Measurements from ENCODE around the gene DUSP18.

DNA sequence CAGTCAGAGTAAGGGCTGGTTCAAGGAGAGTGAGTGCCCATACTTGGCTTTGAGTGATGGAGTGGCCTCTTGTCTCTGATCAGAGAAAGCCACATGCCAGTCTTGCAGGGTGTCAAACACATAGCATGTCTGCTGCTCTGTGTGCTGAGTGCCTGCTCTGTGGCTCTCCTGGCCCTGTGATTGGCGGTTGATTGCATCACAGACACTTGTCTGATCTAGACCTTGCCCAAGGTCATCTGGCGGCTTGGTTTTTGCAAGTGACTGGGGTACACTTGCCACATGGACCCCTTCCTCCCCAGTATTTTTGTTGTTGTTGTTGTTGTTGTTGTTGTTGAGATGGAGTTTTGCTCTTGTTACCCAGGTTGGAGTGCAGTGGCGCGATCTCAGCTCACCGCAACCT lies 37.3 kb upstream of the DUSP18 start:
- TF ChIP-seq, protein P1, sequence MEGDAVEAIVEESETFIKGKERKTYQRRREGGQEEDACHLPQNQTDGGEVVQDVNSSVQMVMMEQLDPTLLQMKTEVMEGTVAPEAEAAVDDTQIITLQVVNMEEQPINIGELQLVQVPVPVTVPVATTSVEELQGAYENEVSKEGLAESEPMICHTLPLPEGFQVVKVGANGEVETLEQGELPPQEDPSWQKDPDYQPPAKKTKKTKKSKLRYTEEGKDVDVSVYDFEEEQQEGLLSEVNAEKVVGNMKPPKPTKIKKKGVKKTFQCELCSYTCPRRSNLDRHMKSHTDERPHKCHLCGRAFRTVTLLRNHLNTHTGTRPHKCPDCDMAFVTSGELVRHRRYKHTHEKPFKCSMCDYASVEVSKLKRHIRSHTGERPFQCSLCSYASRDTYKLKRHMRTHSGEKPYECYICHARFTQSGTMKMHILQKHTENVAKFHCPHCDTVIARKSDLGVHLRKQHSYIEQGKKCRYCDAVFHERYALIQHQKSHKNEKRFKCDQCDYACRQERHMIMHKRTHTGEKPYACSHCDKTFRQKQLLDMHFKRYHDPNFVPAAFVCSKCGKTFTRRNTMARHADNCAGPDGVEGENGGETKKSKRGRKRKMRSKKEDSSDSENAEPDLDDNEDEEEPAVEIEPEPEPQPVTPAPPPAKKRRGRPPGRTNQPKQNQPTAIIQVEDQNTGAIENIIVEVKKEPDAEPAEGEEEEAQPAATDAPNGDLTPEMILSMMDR (IDR thresholded peaks at IDR 0.05; ENCODE audit: insufficient read depth, low read depth, low read length): no peak
- no peak for TF ChIP-seq EZH2 (IDR thresholded peaks at IDR 0.05; ENCODE audit: insufficient read depth, low read length)
